Esophagus (tissue), 2 donors: ENCODE results near the gene POU2AF2. TPM values are rescaled to one million over a fixed set of nuclear protein-coding genes. Genes with fewer than 3 reads are reported as not detected.

Source experiments
- H3K27ac ChIP-seq, 2 donors: one replicate each; pipeline ENCODE4 v1.5.1; 2013; ENCODE audit warnings: low read depth in 2 of 2, mild to moderate bottlenecking in 2 of 2, inconsistent platforms in 1 of 2, low read length in 1 of 2, moderate library complexity in 1 of 2
- H3K27me3 ChIP-seq, 2 donors: one replicate each; pipeline ENCODE4 v1.6.1; 2013; ENCODE audit warnings: low read length in 2 of 2, control low read depth in 1 of 2, mild to moderate bottlenecking in 1 of 2; ENCODE audit not compliant: insufficient read depth in 2 of 2, control insufficient read depth in 1 of 2
- H3K36me3 ChIP-seq, 2 donors: one replicate each; pipeline ENCODE4 v1.6.1; 2013; ENCODE audit warnings: low read length in 1 of 2; ENCODE audit not compliant: control insufficient read depth in 2 of 2, insufficient read depth in 2 of 2
- H3K4me1 ChIP-seq, 2 donors: one replicate each; pipeline ENCODE4 v1.6.1; 2013; ENCODE audit warnings: low read length in 1 of 2; ENCODE audit not compliant: control insufficient read depth in 2 of 2, insufficient read depth in 2 of 2
- H3K4me3 ChIP-seq, 2 donors: one replicate each; pipeline ENCODE4 v1.5.1; 2013; ENCODE audit warnings: low read length in 2 of 2, mild to moderate bottlenecking in 2 of 2, low read depth in 1 of 2, moderate library complexity in 1 of 2
- H3K9me3 ChIP-seq, 2 donors: one replicate each; pipeline ENCODE4 v1.6.1; 2013; ENCODE audit warnings: mild to moderate bottlenecking in 2 of 2, low read depth in 1 of 2, low read length in 1 of 2, moderate library complexity in 1 of 2; ENCODE audit not compliant: control insufficient read depth in 2 of 2, insufficient read depth in 1 of 2
- WGBS, 2 donors: extraction: QIAGEN DNeasy Blood & Tissue Kit; methylation state at CpG; one replicate each; pipeline ENCODE4 v1.1.7; 2013; 5-methylcytosine and 5-hydroxymethylcytosine counted together
- polyA plus RNA-seq, 2 donors: library from polyadenylated mRNA; stranded (reverse); fragments of 200-250 nt; gene quantifications; one replicate each; pipeline ENCODE4 v1.2.3, GENCODE V29; 2013
- donor health status: healthy with polysubstance abuse.
- donor health status: Bipolar disorder and iron deficiency.

Gene POU2AF2
- polyA plus RNA-seq, 2 donors, result 0.04 TPM; not detected in 1

DNA sequence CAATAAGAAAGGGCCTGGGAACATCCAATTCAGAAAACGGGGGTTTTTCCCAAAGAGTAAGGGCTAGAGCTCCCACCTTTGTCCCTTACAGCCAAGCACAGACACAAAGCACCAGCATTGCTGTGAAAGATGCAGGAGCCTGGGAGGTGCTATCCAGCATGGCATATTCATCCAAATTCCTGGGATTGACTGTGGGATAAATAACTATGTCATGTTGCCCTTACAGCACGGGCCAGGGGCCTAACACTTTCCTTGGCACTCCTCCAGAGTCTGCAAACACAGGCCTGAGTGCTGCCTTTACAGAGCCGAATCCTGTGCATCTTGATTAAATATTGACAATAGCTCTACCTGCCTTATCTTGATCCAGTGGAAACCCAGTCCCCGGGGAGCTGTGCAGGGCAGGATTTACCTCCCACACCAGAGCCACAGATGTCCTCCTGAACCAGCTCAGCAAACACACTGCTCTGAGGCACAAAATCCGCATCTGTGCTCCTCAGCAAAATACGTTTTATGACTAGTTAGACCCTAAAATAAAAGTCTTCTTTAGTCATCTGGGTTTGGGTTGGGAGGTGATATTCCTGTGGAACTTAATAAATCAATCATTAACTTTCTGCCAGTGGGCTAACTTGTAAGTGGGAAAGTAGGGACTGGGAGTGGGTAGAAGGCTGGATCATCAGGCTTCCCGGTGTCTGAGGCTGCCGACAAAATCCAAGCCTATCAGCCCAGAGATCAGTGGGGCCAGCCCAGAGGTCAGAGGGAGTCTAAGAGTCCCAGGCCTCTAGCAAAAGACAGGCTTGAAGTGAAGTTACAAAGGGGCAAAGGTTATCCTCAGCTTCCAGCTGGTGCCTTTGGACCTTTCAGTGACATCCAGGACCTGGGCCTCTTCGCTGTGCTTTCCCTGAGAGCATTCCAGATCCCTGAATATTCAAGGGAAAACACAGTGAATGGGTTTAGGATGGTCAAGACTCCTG, 89.3 kb downstream of the POU2AF2 start:
- H3K4me1 ChIP-seq, result peaks cover 7 to 9% of the 10 kb centered on the region in 2 donors
- 56 to 67% methylated on average over 9 of the region's 9 CpGs for WGBS, 2 donors
- no peak overlapping the region for H3K27ac ChIP-seq

DNA sequence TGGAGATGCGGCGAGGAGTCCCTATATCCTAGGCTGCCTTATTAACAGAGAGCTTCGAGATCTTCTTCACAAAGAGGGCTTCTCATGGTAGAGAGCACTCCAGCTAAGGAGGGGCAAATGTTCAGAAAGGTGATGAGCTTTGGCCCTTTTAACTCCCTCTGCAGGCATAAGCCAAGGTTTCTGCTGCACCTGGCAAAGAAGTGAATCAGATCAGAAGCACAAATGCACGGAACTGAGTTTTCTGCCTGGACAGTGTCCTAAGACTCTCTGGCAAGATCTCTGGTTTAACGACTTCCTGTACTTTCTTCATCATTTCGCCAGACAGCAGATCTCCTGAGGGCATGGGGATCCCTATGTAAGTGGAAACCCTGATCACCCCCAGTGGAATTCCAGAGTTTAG, 90.0 kb downstream of the POU2AF2 start:
- no peaks in the 10 kb centered on the region for H3K9me3 ChIP-seq

More for the DNA sequence above, 89.3 kb downstream of the POU2AF2 start:
- Histone ChIP-seq H3K27me3 (no peaks in the 10 kb centered on the region), H3K36me3 (no peaks in the 10 kb centered on the region), H3K9me3 (no peaks in the 10 kb centered on the region), H3K4me3 (no peak overlapping the region)

More for the DNA sequence above, 90.0 kb downstream of the POU2AF2 start:
- H3K4me1 ChIP-seq, result peaks cover 3 to 7% of the 10 kb centered on the region in 2 donors
- 61 to 63% methylated on average over 6 of the region's 6 CpGs for WGBS, 2 donors
- no peaks in the 10 kb centered on the region for H3K36me3 ChIP-seq
- H3K27ac ChIP-seq, result no peak overlapping the region
- H3K4me3 ChIP-seq, result no peak overlapping the region
- H3K27me3 ChIP-seq, result no peaks in the 10 kb centered on the region

Other genes with a start within 250 kb of the POU2AF2 start
- gene POU2AF3, start 52.8 kb downstream of the POU2AF2 start, polyA plus RNA-seq, result 1 to 10 TPM; 3.8 to 4.0 TPM
- under 1 TPM; 0.55 to 0.73 TPM for gene POU2AF1, start 133.6 kb downstream of the POU2AF2 start, polyA plus RNA-seq